ENCODE results near the gene ARX. TPM values are rescaled to one million over a fixed set of nuclear protein-coding genes. Genes with fewer than 3 reads are reported as not detected.

ARX gene
- total RNA-seq, 2 experiments from 2014 or later, result not detected

GRCh38 chrX:24979081-24979480, 36.7 kb downstream of the ARX start:
- Mint-ChIP-seq H3K27ac (no peak overlapping the region), H3K4me3 (no peak overlapping the region), H3K36me3 (ENCODE audit: low read depth) (peaks cover 4% of the 10 kb centered on the region), H3K9me3 (no peaks in the 10 kb centered on the region), H3K4me1 (no peaks in the 10 kb centered on the region), H3K27me3 (no peaks in the 10 kb centered on the region)
- DNase-seq, result no peak
- POLR2A ChIA-PET, result no interaction called here
- CTCF ChIA-PET, result interaction anchor here (0.6 kb wide), 1 partner anchor 24 kb away, joined by 6 read pairs; no protein-coding TSS in a partner anchor

- Mint-ChIP-seq H3K4me1 (no peaks in the 10 kb centered on the region), H3K36me3 (ENCODE audit: low read depth) (peaks cover 6% of the 10 kb centered on the region), H3K9me3 (no peaks in the 10 kb centered on the region), H3K27ac (no peak overlapping the region), H3K27me3 (no peaks in the 10 kb centered on the region), H3K4me3 (no peak overlapping the region)
- no peak for DNase-seq
- ChIA-PET CTCF (no interaction called here), POLR2A (no interaction called here)
These were observed 46.0 kb downstream of the ARX start for GRCh38 chrX:24969812-24970211.

- no peaks in the 10 kb centered on the region for H3K9me3 Mint-ChIP-seq
- ChIA-PET CTCF (no interaction called here), POLR2A (no interaction called here)
- H3K27me3 Mint-ChIP-seq, result no peaks in the 10 kb centered on the region
- H3K4me3 Mint-ChIP-seq, result no peak overlapping the region
- no peaks in the 10 kb centered on the region for H3K4me1 Mint-ChIP-seq
- no peak for DNase-seq
- no peak overlapping the region for H3K27ac Mint-ChIP-seq
- H3K36me3 Mint-ChIP-seq (ENCODE audit: low read depth), result peaks cover 6% of the 10 kb centered on the region
These were observed 50.4 kb downstream of the ARX start for GRCh38 chrX:24965372-24965771.

DNA sequence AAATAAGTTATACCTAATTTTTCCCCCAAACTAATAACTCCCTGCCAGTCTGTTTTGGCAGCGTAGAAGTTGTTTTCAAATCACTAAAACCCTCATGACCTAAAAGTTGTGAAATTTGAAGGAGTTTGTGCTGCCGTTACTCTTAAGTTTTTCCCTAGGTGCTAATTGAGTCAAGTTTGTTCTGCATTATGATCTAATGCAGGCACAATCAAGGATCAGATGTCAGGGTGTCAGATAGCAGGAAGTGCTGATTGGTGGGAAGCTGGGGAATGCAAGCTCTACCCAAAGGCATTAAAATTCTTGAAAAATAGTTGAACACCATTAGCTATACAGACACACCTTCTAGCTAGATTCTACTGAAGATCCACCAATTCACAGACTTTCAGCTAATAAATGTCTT, 51.9 kb downstream of the ARX start:
- Mint-ChIP-seq H3K9me3 (no peaks in the 10 kb centered on the region), H3K36me3 (ENCODE audit: low read depth) (peaks cover 2% of the 10 kb centered on the region), H3K27me3 (no peaks in the 10 kb centered on the region), H3K27ac (no peak overlapping the region), H3K4me3 (no peak overlapping the region), H3K4me1 (no peaks in the 10 kb centered on the region)
- ChIA-PET POLR2A (no interaction called here), CTCF (no interaction called here)
- DNase-seq, result no peak

- Mint-ChIP-seq H3K4me3 (no peak overlapping the region), H3K27me3 (no peaks in the 10 kb centered on the region), H3K4me1 (no peaks in the 10 kb centered on the region), H3K36me3 (ENCODE audit: low read depth) (peaks cover 5% of the 10 kb centered on the region), H3K27ac (no peak overlapping the region), H3K9me3 (no peaks in the 10 kb centered on the region)
- no peak for DNase-seq
- ChIA-PET CTCF (no interaction called here), POLR2A (no interaction called here)
These were observed 54.0 kb downstream of the ARX start for GRCh38 chrX:24961809-24962208.

GRCh38 chrX:24956828-24957227, 58.9 kb downstream of the ARX start:
- Mint-ChIP-seq H3K9me3 (no peaks in the 10 kb centered on the region), H3K4me1 (peaks cover 3% of the 10 kb centered on the region), H3K36me3 (ENCODE audit: low read depth) (peaks cover 5% of the 10 kb centered on the region), H3K4me3 (no peak overlapping the region), H3K27ac (no peak overlapping the region), H3K27me3 (no peaks in the 10 kb centered on the region)
- POLR2A ChIA-PET, result no interaction called here
- CTCF ChIA-PET, result interaction anchor here (1.4 kb wide), 1 partner anchor 11 kb away, joined by 3 read pairs; no protein-coding TSS in a partner anchor
- DNase-seq, result no peak

- H3K27me3 Mint-ChIP-seq, result no peaks in the 10 kb centered on the region
- H3K36me3 Mint-ChIP-seq (ENCODE audit: low read depth), result peaks cover 5% of the 10 kb centered on the region
- POLR2A ChIA-PET, result no interaction called here
- no peak overlapping the region for H3K4me3 Mint-ChIP-seq
- CTCF ChIA-PET, result interaction anchor here (0.5 to 1.4 kb wide), 3 partner anchors 12 to 857 kb away, joined by 3 to 4 read pairs (median 3); no protein-coding TSS in a partner anchor
- no peaks in the 10 kb centered on the region for H3K9me3 Mint-ChIP-seq
- H3K27ac Mint-ChIP-seq, result no peak overlapping the region
- no peak for DNase-seq
- H3K4me1 Mint-ChIP-seq, result peaks cover 3% of the 10 kb centered on the region
These were observed 60.3 kb downstream of the ARX start for GRCh38 chrX:24955372-24955930.

DNA sequence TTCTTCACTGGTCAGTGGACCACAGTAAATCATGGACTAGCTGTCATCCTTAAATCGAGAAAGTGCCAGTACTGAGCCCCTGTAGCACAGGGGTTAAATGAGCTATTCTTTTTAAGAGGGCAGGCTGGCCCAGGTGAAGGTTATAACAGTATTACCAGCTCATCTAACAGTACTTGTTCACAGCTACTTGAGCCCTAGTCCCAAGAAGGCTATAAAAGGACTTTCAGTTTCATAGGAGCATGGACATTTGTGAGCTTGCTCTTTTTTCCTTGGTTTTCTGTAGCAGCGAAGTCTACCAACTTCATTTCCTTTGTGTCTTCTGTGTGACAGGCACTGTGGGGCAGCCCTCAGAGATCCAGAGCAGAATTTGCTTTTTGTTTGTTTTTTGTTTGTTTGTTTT, 61.0 kb downstream of the ARX start:
- Mint-ChIP-seq H3K9me3 (no peaks in the 10 kb centered on the region), H3K36me3 (ENCODE audit: low read depth) (peaks cover 5% of the 10 kb centered on the region), H3K27me3 (no peaks in the 10 kb centered on the region), H3K4me3 (no peak overlapping the region), H3K4me1 (peaks cover 3% of the 10 kb centered on the region), H3K27ac (no peak overlapping the region)
- DNase-seq, result no peak
- POLR2A ChIA-PET, result no interaction called here
- CTCF ChIA-PET, result interaction anchor here (0.6 kb wide), 2 partner anchors 12 to 24 kb away, joined by 4 to 6 read pairs; no protein-coding TSS in a partner anchor
